Neuron (in vitro differentiated cells): ENCODE measurements around the gene LAMB4.

ENCODE experiments used
- H2AFZ ChIP-seq: one replicate; pipeline ENCODE4 v1.6.1; 2013; ENCODE audit warnings: low read depth, mild to moderate bottlenecking, inconsistent platforms, low read length, moderate library complexity
- H3K27me3 ChIP-seq: one replicate; pipeline ENCODE4 v1.6.1; 2013; ENCODE audit warnings: low read length; ENCODE audit not compliant: insufficient read depth
- H3K36me3 ChIP-seq: one replicate; pipeline ENCODE4 v1.6.1; 2013; ENCODE audit warnings: low read length; ENCODE audit not compliant: insufficient read depth
- H3K4me1 ChIP-seq: one replicate; pipeline ENCODE4 v1.6.1; 2013; ENCODE audit warnings: low read length; ENCODE audit not compliant: insufficient read depth
- H3K4me3 ChIP-seq: 2 replicates; pipeline ENCODE4 v1.5.1; 2013; ENCODE audit warnings: mild to moderate bottlenecking, low read length, moderate library complexity
- H3K9me3 ChIP-seq: one replicate; pipeline ENCODE4 v1.6.1; 2013; ENCODE audit warnings: low read length

LAMB4 gene

GRCh38 chr7:108094346-108094745 is 35.8 kb downstream of the LAMB4 start:
- H3K27me3 ChIP-seq, result no peaks in the 10 kb centered on the region
- no peaks in the 10 kb centered on the region for H3K36me3 ChIP-seq
- no peak overlapping the region for H2AFZ ChIP-seq
- H3K9me3 ChIP-seq, result no peaks in the 10 kb centered on the region
- H3K4me1 ChIP-seq, result peaks cover 19% of the 10 kb centered on the region
- no peak overlapping the region for H3K4me3 ChIP-seq

DNA sequence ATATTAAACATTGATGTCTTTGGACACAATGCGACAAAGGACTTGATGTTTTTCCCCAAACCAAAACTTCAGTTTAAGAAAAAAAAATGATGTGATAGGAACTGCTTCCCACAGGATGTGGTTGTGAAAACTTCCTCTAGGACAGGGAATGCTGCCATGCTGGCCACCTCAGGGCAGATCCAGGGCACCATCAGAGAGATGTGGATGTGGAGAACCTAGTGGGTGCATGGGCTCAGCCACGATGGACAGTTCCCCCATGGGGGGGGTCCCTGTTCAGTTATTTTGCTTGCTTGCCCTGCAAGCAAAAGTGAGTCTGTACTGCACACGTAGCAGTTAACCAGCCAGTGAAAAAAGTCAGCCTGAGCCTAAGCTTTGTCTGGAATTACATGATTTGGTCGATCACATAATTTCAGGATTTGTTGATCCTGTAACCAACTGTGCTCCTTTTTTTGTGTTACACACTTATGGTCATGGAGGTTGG is 36.3 kb downstream of the LAMB4 start:
- H3K27me3 ChIP-seq, result no peaks in the 10 kb centered on the region
- peaks cover 19% of the 10 kb centered on the region for H3K4me1 ChIP-seq
- H3K4me3 ChIP-seq, result no peak overlapping the region
- no peaks in the 10 kb centered on the region for H3K9me3 ChIP-seq
- no peaks in the 10 kb centered on the region for H3K36me3 ChIP-seq
- H2AFZ ChIP-seq, result no peak overlapping the region

DNA sequence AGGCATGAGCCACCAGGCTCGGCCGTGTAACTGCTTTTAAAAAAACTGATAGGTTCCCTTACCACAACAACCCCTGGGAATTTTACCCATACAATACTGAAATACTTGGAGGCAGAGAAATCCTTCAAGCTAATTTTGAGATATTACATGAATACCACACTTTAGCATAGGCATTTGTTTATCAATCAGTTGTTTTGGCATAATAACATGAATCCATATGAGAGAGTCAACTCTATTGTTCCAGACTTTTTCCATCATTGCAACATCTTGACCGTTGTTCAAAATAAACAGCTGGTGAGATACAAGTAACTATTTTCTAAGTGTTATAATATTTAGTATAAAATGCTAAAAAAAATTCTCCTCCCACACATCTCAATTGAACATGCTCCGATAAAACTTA is 36.8 kb downstream of the LAMB4 start:
- H3K4me1 ChIP-seq, result peaks cover 19% of the 10 kb centered on the region
- H3K4me3 ChIP-seq, result no peak overlapping the region
- no peaks in the 10 kb centered on the region for H3K9me3 ChIP-seq
- H3K27me3 ChIP-seq, result no peaks in the 10 kb centered on the region
- no peaks in the 10 kb centered on the region for H3K36me3 ChIP-seq
- H2AFZ ChIP-seq, result no peak overlapping the region

- H3K9me3 ChIP-seq, result no peaks in the 10 kb centered on the region
- no peak overlapping the region for H3K4me3 ChIP-seq
- no peaks in the 10 kb centered on the region for H3K36me3 ChIP-seq
- no peaks in the 10 kb centered on the region for H3K27me3 ChIP-seq
- H2AFZ ChIP-seq, result no peak overlapping the region
- peaks cover 21% of the 10 kb centered on the region for H3K4me1 ChIP-seq
These were observed 38.7 kb downstream of the LAMB4 start for GRCh38 chr7:108091461-108091831.

GRCh38 chr7:108090791-108091460 is 39.2 kb downstream of the LAMB4 start:
- H3K27me3 ChIP-seq, result no peaks in the 10 kb centered on the region
- H3K4me3 ChIP-seq, result no peak overlapping the region
- H2AFZ ChIP-seq, result no peak overlapping the region
- no peaks in the 10 kb centered on the region for H3K9me3 ChIP-seq
- H3K36me3 ChIP-seq, result no peaks in the 10 kb centered on the region
- H3K4me1 ChIP-seq, result peaks cover 20% of the 10 kb centered on the region

GRCh38 chr7:108089381-108089780 is 40.8 kb downstream of the LAMB4 start:
- Histone ChIP-seq H3K27me3 (no peaks in the 10 kb centered on the region), H3K4me3 (no peak overlapping the region), H3K4me1 (peaks cover 6% of the 10 kb centered on the region), H2AFZ (no peak overlapping the region), H3K36me3 (no peaks in the 10 kb centered on the region), H3K9me3 (no peaks in the 10 kb centered on the region)

DNA sequence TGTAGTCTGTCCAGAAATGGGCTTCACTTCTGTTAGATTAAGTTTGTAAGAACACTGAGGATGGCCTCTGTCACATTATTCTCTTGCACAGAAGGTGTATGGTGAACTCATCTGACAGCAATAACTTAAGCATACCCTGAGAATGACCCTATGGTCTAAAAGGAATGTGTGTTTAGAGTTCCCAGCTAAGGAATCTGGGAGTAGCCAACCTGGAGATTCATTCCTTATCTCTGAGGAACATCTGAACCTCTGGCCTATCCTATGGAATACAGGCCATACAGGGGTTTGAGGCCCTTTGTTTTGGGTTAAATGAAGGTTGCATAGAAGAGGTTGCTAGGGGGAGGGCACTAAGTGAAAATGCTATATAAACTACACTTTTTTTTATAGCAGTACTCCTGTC is 41.4 kb downstream of the LAMB4 start:
- Histone ChIP-seq H3K4me1 (peaks cover 2% of the 10 kb centered on the region), H3K4me3 (no peak overlapping the region), H2AFZ (no peak overlapping the region), H3K36me3 (no peaks in the 10 kb centered on the region), H3K27me3 (no peaks in the 10 kb centered on the region), H3K9me3 (no peaks in the 10 kb centered on the region)

DNA sequence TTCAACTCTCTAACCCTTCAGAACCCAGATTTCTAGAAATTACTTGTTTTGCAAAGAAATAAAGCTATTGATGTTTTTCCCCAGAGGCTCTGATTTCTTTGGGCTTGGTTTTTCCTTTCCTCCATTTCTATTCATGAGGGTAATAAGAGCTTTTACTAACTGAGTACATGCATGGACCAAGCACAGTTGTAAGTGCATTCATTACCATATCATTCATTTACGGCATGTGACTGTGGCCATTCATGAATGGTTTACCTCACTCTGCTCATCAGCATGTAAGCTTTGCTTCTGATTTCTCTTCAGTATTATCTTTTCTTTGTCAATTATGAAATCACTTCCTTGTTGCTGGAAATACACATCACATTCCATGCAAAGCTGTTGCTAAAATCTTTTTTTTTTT is 42.4 kb downstream of the LAMB4 start:
- Histone ChIP-seq H3K9me3 (no peaks in the 10 kb centered on the region), H3K27me3 (no peaks in the 10 kb centered on the region), H3K36me3 (no peaks in the 10 kb centered on the region), H3K4me1 (peaks cover 2% of the 10 kb centered on the region), H3K4me3 (no peak overlapping the region), H2AFZ (no peak overlapping the region)

DNA sequence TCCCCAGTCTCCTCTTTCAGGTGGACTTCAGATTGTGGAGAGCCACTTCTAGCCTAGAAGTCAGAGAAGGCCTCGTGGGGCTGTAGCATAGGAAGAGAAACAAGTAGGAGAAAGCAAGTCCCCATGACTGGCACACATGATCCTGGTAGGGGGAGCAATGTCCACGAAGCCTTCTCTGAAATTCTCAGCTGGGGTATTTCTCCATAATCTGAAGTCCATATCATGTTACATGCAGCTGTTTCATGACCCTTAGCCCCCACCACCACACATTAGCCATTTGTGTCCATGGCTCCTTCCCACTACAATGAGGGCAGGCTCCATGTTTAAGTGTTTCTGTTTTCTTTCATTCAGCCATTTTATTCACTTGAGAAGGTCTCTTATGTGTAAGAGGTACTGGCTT is 43.2 kb downstream of the LAMB4 start:
- no peaks in the 10 kb centered on the region for H3K27me3 ChIP-seq
- no peaks in the 10 kb centered on the region for H3K9me3 ChIP-seq
- H3K36me3 ChIP-seq, result no peaks in the 10 kb centered on the region
- no peak overlapping the region for H2AFZ ChIP-seq
- H3K4me1 ChIP-seq, result peaks cover 2% of the 10 kb centered on the region
- no peak overlapping the region for H3K4me3 ChIP-seq

- H3K27me3 ChIP-seq, result no peaks in the 10 kb centered on the region
- no peak overlapping the region for H3K4me3 ChIP-seq
- H3K9me3 ChIP-seq, result no peaks in the 10 kb centered on the region
- H3K36me3 ChIP-seq, result no peaks in the 10 kb centered on the region
- H3K4me1 ChIP-seq, result peaks cover 2% of the 10 kb centered on the region
- no peak overlapping the region for H2AFZ ChIP-seq
These were observed 43.6 kb downstream of the LAMB4 start for GRCh38 chr7:108086546-108086945.

GRCh38 chr7:108083980-108084379 is 46.2 kb downstream of the LAMB4 start:
- H3K27me3 ChIP-seq, result no peaks in the 10 kb centered on the region
- no peak overlapping the region for H2AFZ ChIP-seq
- no peaks in the 10 kb centered on the region for H3K9me3 ChIP-seq
- no peak overlapping the region for H3K4me3 ChIP-seq
- no peaks in the 10 kb centered on the region for H3K36me3 ChIP-seq
- peaks cover 2% of the 10 kb centered on the region for H3K4me1 ChIP-seq

DNA sequence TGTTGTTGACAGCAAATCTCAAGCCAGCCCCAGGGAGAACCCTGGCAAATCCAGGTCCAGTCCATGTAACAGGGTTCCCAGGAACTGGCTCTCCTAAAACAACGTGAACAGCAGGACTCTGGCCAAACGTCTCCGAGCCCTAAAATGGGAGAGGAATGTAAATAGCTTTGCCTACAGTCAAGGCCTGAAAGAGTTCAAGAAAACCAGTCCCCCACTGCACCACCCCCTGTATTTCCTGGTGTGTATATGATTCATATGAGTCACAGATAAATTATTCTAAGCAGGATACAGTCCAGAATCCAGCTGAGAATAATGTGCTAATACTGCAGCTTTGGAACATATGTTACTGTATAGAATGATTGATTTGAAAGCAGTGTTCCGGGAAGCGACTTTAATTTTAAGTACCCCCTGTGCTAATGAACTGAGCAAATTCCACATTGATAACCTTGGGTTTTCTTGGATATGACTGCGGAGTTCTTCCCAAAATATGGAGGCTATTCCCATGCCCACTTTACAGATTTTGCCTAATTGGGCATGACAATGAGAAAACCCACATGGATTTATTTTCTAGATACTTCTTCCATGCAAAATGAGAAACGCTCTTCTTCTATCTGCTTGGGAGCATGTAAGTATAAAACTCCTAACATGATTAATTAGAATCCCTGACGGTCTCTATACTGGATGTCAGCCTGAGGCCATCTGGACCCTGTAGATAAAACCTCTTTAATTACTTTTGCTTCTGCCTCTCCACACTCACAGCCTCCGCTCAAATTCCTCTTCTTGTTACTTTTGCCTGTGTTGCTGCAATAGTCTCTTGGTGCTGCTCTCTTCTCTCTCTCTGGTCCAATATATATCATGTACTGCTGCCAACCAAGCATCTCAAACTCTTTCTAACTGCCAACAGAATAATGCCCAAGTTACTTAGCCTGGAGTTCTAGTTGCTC is 50.2 kb downstream of the LAMB4 start:
- Histone ChIP-seq H3K36me3 (no peaks in the 10 kb centered on the region), H3K27me3 (no peaks in the 10 kb centered on the region)

DNA sequence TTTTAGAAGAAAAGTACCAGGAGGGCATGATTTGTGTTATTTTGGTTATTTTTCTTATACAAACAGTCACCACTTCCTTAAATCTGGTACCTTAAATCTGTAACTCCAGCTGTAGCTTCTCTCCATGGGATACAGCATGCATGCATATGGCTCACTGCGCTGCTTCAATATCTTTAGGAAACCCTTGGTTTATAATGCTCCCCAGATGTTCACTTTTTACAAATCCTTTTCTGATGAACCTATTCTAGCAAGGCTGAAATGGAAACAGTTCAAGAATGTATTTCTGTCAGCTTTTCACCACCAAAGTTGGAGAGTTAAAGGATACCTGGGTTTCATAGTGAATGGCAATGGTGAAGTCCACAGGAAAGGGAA is 50.9 kb downstream of the LAMB4 start:
- no peaks in the 10 kb centered on the region for H3K27me3 ChIP-seq
- H3K4me1 ChIP-seq, result no peaks in the 10 kb centered on the region
- H3K9me3 ChIP-seq, result no peaks in the 10 kb centered on the region
- no peak overlapping the region for H3K4me3 ChIP-seq
- H2AFZ ChIP-seq, result no peak overlapping the region
- no peaks in the 10 kb centered on the region for H3K36me3 ChIP-seq

More for the DNA sequence above, 50.2 kb downstream of the LAMB4 start:
- Histone ChIP-seq H3K4me3 (no peak overlapping the region), H2AFZ (no peak overlapping the region), H3K4me1 (no peaks in the 10 kb centered on the region), H3K9me3 (no peaks in the 10 kb centered on the region)
